Right hindlimb (tissue), 1 donor: Measurements from ENCODE around the gene GTPBP1.

Experiments used
- DNase-seq: peaks from one replicate; pipeline ENCODE4 v3.0.0-alpha.2; 2018

GTPBP1 gene

GRCh38 chr22:38704654-38705234 is 1.0 kb upstream of the GTPBP1 start:
- no peak for DNase-seq

GRCh38 chr22:38706101-38706900 is 557 bp downstream of the GTPBP1 start:
- peak; percentile 64 for DNase-seq

DNA sequence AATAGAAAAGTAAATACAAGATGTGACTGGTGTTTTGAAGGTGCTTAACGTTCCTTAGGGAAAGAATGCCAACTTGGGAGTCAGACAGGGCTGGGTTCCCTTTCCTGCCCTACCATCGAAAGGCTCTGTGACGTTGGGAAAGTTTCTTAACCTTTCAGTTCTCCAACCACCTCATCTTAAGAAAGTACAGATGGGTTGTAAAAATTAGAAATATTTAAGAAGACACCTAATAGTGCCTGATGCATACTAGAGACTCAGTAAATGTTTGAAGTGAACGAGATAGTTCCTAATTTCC is 1.1 kb downstream of the GTPBP1 start:
- DNase-seq, result no peak

GRCh38 chr22:38707346-38707745 is 1.6 kb downstream of the GTPBP1 start:
- no peak for DNase-seq

GRCh38 chr22:38707984-38708383 is 2.2 kb downstream of the GTPBP1 start:
- no peak for DNase-seq

DNA sequence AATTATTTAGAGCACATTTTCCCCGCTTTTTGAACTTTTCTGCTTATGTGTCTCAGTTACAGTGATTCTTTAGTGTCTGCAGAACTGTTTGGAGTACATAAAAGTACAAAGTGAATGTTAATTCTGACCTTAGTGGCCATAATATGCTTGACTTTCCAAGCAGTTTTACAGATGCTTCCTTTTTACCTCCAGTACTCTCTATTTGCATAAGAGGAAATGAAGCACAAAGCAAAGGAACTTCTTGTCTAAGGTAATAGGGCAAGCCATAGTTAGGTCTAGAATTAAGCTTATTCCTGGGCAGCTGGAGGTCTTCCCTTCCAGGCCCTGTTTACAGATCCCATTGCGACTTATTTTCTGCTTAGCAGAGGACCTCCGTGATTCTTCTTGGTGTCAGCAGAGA is 3.6 kb downstream of the GTPBP1 start:
- no peak for DNase-seq

GRCh38 chr22:38710351-38710750 is 4.6 kb downstream of the GTPBP1 start:
- no peak for DNase-seq

DNA sequence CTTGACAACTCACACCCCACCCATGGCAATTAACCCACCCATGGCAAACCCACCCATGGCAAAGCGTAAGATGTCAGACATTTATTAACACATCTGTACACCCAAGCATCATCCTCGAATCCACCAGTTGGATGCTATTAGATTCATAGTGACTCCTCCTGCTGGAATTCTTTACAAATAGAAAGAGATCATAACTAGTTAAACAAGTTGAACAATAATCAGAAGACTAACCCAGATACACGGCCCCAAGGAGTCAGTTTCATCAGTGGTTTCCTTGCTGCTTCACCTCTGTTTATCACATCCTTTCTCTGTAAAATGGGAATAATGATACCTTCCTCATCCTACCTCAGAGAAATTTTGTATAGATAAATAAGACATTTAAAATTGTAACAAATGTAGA is 5.1 kb downstream of the GTPBP1 start:
- no peak for DNase-seq

GRCh38 chr22:38712486-38713207 is 6.9 kb downstream of the GTPBP1 start:
- no peak for DNase-seq

GRCh38 chr22:38713921-38714320 is 8.2 kb downstream of the GTPBP1 start:
- DNase-seq, result no peak

DNA sequence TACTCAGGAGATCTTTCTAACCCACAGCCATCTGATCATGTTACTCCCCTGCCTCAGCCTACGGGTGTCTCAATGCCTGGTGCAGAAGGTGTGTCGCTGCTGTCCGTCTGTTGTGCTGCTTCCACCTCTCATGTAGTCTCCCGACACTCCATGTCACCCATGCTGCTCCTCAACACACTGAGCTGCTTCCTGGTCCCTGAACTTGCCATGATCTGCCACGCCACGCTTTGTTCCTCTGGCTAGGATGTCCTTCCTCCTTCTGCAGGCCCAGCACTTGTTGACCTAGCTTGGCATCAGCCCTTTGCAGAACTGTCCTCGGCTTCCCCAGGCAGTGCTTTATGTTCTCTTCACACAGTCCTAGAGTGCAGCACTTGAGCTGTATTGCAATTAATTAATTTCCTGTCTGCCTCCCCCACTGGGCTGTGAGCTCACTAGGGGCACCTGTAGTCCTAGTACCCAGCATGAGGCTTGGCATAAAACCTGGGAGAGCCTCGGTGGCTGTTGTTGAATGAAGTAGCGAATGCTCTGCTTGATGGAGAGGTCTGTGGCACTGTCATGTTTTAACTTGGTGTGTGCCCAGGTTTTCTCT is 9.5 kb downstream of the GTPBP1 start:
- DNase-seq, result no peak

GRCh38 chr22:38715852-38716251 is 10.1 kb downstream of the GTPBP1 start:
- DNase-seq, result no peak

- DNase-seq, result no peak
These were observed 10.5 kb downstream of the GTPBP1 start for GRCh38 chr22:38716271-38716670.

DNA sequence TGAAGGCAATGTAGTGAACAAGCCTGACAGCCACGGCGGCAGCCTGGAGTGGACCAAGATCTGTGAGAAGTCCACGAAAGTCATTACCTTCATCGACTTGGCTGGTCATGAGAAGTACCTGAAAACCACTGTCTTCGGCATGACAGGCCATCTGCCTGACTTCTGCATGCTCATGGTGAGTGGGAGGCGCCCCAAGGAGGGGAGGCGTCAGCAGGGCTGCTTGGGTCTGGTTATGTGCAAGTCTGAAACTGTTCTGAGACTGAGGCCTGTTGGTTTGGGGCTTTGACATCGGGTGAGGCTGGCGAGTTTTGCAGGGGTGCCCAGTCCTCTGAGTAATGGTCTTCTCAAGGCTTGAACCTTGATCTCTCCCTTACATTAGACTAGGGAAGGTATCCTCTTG is 11.1 kb downstream of the GTPBP1 start:
- no peak for DNase-seq

GRCh38 chr22:38717244-38717643 is 11.5 kb downstream of the GTPBP1 start:
- DNase-seq, result no peak

DNA sequence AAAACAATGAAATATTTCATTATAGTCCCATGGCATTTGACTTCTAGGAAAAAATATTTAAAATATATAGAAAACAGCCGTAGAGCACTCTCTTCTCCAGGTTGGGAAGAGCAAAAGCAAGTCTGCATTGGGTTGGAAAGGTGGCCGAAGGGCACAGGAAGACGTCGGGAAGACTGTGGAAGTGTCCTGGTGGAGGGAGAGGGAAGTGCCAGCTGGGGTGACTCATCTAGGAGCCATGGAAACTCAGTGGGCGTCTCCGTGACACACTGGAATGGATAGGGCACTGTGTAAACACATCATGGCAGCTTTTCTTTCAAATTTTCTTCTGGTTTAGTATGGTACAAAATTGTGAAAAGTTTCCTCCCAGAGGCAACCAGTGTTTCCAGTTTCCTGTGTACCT is 12.7 kb downstream of the GTPBP1 start:
- DNase-seq, result no peak

DNA sequence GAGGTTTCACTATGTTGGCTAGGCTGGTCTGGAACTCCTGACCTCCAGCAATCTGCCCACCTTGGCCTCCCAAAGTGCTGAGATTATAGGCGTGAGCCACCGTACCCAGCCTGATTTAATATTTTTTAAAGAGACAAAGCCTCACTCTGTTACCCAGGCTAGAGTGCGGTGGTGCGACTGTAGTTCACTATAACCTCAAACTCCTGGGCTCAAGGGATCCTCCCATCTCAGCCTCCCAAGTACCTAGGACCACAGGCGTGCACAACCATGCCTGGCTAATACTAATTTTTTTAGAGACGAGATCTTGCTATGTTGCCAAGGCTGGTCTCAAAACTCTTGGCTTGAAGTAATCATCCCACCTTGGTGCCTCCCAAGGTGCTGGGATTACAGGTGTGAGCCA is 13.5 kb downstream of the GTPBP1 start:
- no peak for DNase-seq

DNA sequence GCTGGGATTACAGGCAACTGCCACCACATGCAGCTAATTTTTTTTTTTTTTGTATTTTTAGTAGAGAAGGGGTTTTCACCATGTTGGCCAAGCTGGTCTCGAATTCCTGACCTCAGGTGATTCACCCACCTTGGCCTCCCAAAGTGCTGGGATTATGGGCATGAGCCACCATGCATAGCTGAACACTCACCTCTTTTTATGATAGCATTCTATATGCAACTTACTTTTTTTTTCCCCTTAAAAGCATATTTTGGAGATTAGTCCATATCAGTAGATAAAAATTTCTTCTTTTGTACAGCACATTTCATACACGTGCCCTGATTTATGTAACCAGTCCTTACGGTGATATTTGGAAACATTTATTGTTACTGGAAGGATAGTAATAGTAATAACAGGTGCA is 14.6 kb downstream of the GTPBP1 start:
- no peak for DNase-seq

DNA sequence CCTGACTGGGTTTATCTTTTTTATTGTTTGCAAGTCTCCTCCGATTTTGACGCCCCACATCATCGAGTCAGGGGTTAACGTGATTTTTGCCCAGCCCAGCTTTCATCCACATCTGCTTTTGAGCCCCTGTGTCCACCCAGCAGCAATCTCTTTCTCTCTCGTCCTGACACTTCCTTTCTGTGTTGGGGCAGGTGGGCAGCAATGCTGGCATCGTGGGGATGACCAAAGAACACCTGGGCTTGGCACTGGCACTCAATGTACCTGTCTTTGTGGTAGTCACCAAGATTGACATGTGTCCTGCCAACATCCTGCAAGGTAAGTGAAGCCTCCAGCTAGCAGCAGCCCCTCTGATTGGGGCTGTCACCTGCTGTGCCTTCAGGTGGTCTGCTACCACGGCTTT is 15.8 kb downstream of the GTPBP1 start:
- DNase-seq, result no peak

GRCh38 chr22:38724176-38724575 is 18.4 kb downstream of the GTPBP1 start:
- no peak for DNase-seq

DNA sequence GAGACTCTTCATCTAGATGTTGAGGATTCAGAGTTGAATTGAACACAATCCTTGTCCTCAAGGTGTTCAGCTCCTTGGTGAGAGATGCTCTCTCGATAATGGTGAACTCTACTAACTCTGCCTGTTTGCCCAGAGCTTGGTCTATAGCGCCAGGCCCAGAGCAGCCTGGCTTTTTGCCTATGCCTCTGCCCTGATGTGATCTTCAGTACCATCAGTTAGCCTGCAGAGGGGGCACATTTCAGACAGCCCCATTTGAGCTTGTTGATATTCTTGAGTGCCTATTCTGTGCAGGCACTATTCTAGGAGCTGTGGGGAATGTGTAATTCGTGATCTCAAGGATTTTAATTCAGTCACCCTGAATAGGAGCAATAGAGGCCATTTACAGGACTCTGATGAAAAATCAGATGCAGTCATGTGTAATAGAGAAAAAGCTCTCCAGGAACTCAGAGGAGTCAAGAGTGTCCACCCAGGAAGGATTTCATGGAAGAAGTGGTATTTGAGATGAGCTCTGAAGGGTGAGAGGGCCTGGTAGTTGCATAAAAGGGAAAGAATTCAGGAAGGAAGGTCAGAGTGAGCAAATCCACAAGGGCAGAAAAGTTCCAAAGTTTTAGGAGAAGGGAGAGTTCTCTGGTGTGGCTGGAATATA is 19.3 kb downstream of the GTPBP1 start:
- DNase-seq, result no peak

- DNase-seq, result no peak
These were observed 20.3 kb downstream of the GTPBP1 start for GRCh38 chr22:38725900-38726655.

- DNase-seq, result no peak
These were observed 21.4 kb downstream of the GTPBP1 start for GRCh38 chr22:38727123-38727522.
